SK-N-SH treated with all-trans-retinoic acid at 6 μM for 48 hours (cell line): ENCODE data around the gene VAV3.

ENCODE experiments used
- ATAC-seq: fragments of 200-7000 bp; cut with Tn5 transposase; 3 replicates; pipeline ENCODE4 v1.9.1; 2020; ENCODE audit warnings: mild to moderate bottlenecking, moderate library complexity
- BACH2 ChIP-seq: fragments of 250-450 bp; sonication (Bioruptor Pico); IDR thresholded peaks from 2 replicates; pipeline ENCODE4 v1.9.0; 2021; ENCODE audit warnings: mild to moderate bottlenecking, borderline replicate concordance
- CSDC2 ChIP-seq: fragments of 250-450 bp; sonication (Bioruptor Pico); IDR thresholded peaks from 2 replicates; pipeline ENCODE4 v1.5.0; 2020; ENCODE audit warnings: mild to moderate bottlenecking, moderate library complexity
- ESRRG ChIP-seq: fragments of 250-450 bp; sonication (Bioruptor Pico); IDR thresholded peaks from 2 replicates; pipeline ENCODE4 v1.6.1; 2021; ENCODE audit warnings: mild to moderate bottlenecking
- GLIS3 ChIP-seq: fragments of 250-450 bp; sonication (Bioruptor Pico); IDR thresholded peaks from 2 replicates; pipeline ENCODE4 v1.5.0; 2020; ENCODE audit warnings: mild to moderate bottlenecking, moderate library complexity
- ISL1 ChIP-seq: fragments of 250-450 bp; sonication (Bioruptor Pico); IDR thresholded peaks from 2 replicates; pipeline ENCODE4 v2.1.2; 2022; ENCODE audit warnings: mild to moderate bottlenecking, moderate library complexity
- OSR1 ChIP-seq: fragments of 250-450 bp; sonication (Bioruptor Pico); IDR thresholded peaks from 2 replicates; pipeline ENCODE4 v1.8.0; 2022; ENCODE audit warnings: moderate library complexity, mild to moderate bottlenecking, inconsistent platforms
- PATZ1 ChIP-seq: fragments of 250-450 bp; sonication (Bioruptor Pico); IDR thresholded peaks from 2 replicates; pipeline ENCODE4 v1.8.0; 2020; ENCODE audit warnings: mild to moderate bottlenecking, moderate library complexity, borderline replicate concordance
- POU6F1 ChIP-seq: fragments of 250-450 bp; sonication (Bioruptor Pico); IDR thresholded peaks from 2 replicates; pipeline ENCODE4 v1.8.0; 2021; ENCODE audit warnings: low read depth, mild to moderate bottlenecking, moderate library complexity, borderline replicate concordance
- RARB ChIP-seq: fragments of 250-450 bp; sonication (Bioruptor Pico); IDR thresholded peaks from 2 replicates; pipeline ENCODE4 v1.8.0; 2021; ENCODE audit warnings: mild to moderate bottlenecking, moderate library complexity
- SNAI2 ChIP-seq: fragments of 250-450 bp; sonication (Bioruptor Pico); IDR thresholded peaks from 2 replicates; pipeline ENCODE4 v1.5.0; 2020; ENCODE audit warnings: mild to moderate bottlenecking, moderate library complexity
- TCF4 ChIP-seq: fragments of 250-450 bp; sonication (Bioruptor Pico); IDR thresholded peaks from 2 replicates; pipeline ENCODE4 v1.8.0; 2021; ENCODE audit warnings: mild to moderate bottlenecking, moderate library complexity, borderline replicate concordance
- TOX ChIP-seq: fragments of 250-450 bp; sonication (Bioruptor Pico); IDR thresholded peaks from 2 replicates; pipeline ENCODE4 v1.8.0; 2021; ENCODE audit warnings: mild to moderate bottlenecking, moderate library complexity, borderline replicate concordance
- ZC3H10 ChIP-seq: fragments of 250-450 bp; sonication (Bioruptor Pico); IDR thresholded peaks from 2 replicates; pipeline ENCODE4 v1.5.1; 2021; ENCODE audit warnings: mild to moderate bottlenecking, moderate library complexity
- ZFP3 ChIP-seq: fragments of 250-450 bp; sonication (Bioruptor Pico); IDR thresholded peaks from 2 replicates; pipeline ENCODE4 v1.5.0; 2020; ENCODE audit warnings: mild to moderate bottlenecking, moderate library complexity
- ZFP30 ChIP-seq: fragments of 450-650 bp; formaldehyde crosslinking; IDR thresholded peaks from 2 replicates; pipeline ENCODE4 v1.5.0; 2022; ENCODE audit warnings: mild to moderate bottlenecking, moderate library complexity
- ZNF70 ChIP-seq: fragments of 450-650 bp; formaldehyde crosslinking; IDR thresholded peaks from 2 replicates; pipeline ENCODE4 v1.5.0; 2020; ENCODE audit warnings: mild to moderate bottlenecking, moderate library complexity
- ZNF8 ChIP-seq: fragments of 450-650 bp; formaldehyde crosslinking; IDR thresholded peaks from 2 replicates; pipeline ENCODE4 v1.5.0; 2020; ENCODE audit warnings: mild to moderate bottlenecking, moderate library complexity
- TF ChIP-seq, protein P1 (sequence below): fragments of 250-450 bp; sonication (Bioruptor Pico); IDR thresholded peaks from 2 replicates; pipeline ENCODE4 v1.5.1; 2020; ENCODE audit warnings: low read depth, mild to moderate bottlenecking, moderate library complexity

Gene VAV3

DNA sequence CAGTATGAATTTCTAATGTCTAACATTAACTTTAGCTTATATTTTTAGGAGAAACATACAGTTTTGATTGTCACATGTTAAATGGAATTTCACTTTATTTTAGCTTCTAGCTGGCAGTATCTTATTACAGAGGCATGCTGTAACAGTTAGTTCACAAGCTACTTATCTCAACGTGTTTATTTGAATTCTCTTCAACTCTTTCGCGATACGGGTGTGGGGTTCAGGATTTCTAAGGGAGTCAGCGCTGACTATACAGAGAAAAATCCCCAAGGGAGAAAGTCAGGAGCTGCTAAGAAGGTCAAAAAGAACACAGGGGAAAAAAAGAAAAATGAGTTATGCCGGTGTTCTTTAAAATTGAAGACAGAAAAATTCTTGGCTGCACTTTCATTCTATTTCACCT is 296.2 kb downstream of the VAV3 start:
- no peak for TF ChIP-seq ZC3H10 (CRISPR knock-in tag)
- TF ChIP-seq ZNF8 (CRISPR knock-in tag): no peak
- TF ChIP-seq TOX (CRISPR knock-in tag): no peak
- TF ChIP-seq OSR1: no peak
- no peak for TF ChIP-seq POU6F1 (CRISPR knock-in tag)
- TF ChIP-seq BACH2 (CRISPR knock-in tag): no peak
- no peak for TF ChIP-seq RARB
- no peak for TF ChIP-seq CSDC2 (CRISPR knock-in tag)
- no peak for TF ChIP-seq PATZ1 (CRISPR knock-in tag)
- no peak for TF ChIP-seq SNAI2 (CRISPR knock-in tag)
- ATAC-seq: no peak

GRCh38 chr1:107666493-107666892 is 298.5 kb downstream of the VAV3 start:
- no peak for ATAC-seq
- TF ChIP-seq ZFP3 (CRISPR knock-in tag) (no peak), TOX (CRISPR knock-in tag) (no peak), ZFP30 (CRISPR knock-in tag) (no peak), TCF4 (CRISPR knock-in tag) (no peak), ESRRG (CRISPR knock-in tag) (no peak), CSDC2 (CRISPR knock-in tag) (no peak), PATZ1 (CRISPR knock-in tag) (no peak)

DNA sequence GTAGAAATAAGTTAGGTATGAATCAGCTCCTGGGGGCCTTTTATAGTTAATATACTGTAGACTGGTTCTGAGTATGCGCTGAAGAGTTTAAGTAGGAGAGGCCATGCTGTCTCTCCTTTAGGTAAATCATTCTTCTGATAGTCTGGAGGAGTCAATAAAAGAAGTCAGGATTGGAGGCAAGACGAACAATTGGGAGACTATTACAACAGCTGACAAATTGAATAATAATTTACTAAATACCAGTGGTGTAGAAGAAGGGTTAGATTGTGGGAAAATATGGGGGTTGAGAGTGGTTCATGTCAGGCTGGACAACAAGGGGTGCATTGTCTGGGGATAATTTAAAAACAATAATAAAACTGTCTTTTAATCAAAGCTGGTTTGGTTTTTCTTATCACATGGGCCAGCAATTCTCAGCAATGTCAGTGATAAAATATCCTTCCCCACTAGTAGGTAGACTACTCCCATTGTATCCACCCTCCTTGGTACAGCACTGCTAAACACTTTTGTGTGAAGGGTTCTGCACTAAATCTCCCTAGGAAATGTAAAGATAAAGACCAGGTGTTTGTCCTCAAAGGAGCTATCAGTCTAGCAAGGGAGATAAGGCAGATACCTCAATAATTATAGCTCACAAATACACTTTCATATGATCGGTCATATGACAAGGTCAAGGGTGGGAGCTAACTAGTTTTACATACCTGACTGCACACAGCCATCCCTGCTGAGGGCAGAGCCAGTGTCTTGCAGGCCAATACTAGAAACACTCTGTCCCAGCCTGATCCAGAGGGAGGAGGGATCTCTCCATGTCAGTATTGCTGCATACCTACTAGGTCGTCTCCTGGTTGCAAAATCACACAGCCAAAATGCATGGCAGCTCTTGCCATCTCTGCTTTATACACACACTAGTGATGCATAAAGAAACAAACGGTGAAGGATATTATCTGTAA is 299.7 kb downstream of the VAV3 start:
- ATAC-seq: no peak
- no peak for TF ChIP-seq RARB
- no peak for TF ChIP-seq ESRRG (CRISPR knock-in tag)
- no peak for TF ChIP-seq ISL1 (CRISPR knock-in tag)
- TF ChIP-seq, protein P1, sequence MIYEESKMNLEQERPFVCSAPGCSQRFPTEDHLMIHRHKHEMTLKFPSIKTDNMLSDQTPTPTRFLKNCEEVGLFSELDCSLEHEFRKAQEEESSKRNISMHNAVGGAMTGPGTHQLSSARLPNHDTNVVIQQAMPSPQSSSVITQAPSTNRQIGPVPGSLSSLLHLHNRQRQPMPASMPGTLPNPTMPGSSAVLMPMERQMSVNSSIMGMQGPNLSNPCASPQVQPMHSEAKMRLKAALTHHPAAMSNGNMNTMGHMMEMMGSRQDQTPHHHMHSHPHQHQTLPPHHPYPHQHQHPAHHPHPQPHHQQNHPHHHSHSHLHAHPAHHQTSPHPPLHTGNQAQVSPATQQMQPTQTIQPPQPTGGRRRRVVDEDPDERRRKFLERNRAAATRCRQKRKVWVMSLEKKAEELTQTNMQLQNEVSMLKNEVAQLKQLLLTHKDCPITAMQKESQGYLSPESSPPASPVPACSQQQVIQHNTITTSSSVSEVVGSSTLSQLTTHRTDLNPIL (CRISPR knock-in tag): no peak
- TF ChIP-seq CSDC2 (CRISPR knock-in tag): no peak
- no peak for TF ChIP-seq ZFP30 (CRISPR knock-in tag)
- no peak for TF ChIP-seq BACH2 (CRISPR knock-in tag)
- no peak for TF ChIP-seq TOX (CRISPR knock-in tag)
- TF ChIP-seq ZNF70: no peak
- TF ChIP-seq ZFP3 (CRISPR knock-in tag): no peak
- no peak for TF ChIP-seq TCF4 (CRISPR knock-in tag)
- no peak for TF ChIP-seq POU6F1 (CRISPR knock-in tag)
- no peak for TF ChIP-seq GLIS3 (CRISPR knock-in tag)

- no peak for ATAC-seq
- TF ChIP-seq ZFP30 (CRISPR knock-in tag) (no peak), RARB (no peak), GLIS3 (CRISPR knock-in tag) (no peak), CSDC2 (CRISPR knock-in tag) (no peak), ZNF8 (CRISPR knock-in tag) (no peak), ESRRG (CRISPR knock-in tag) (no peak), ZFP3 (CRISPR knock-in tag) (no peak)
- TF ChIP-seq, protein P1 (CRISPR knock-in tag): no peak
- TF ChIP-seq, all 23 proteins: peak for 0
Measured at GRCh38 chr1:107662971-107663370, 302.0 kb downstream of the VAV3 start.
